WTC11 (cell line): ENCODE results near the gene NDRG4. TPM values are rescaled to one million over a fixed set of nuclear protein-coding genes. Genes with fewer than 3 reads are reported as not detected.
A peak's percentile ranks its signal among the peaks of the same experiment; 100 is the strongest.

Source experiments
- AR ChIP-seq: fragments of 250-450 bp; sonication (Bioruptor Pico); IDR thresholded peaks from 2 replicates; pipeline ENCODE4 v1.9.0; 2021; ENCODE audit warnings: mild to moderate bottlenecking
- ATF1 ChIP-seq: sonication (generic); formaldehyde crosslinking; IDR thresholded peaks from 2 replicates; pipeline ENCODE4 v1.8.1; 2023; ENCODE audit warnings: mild to moderate bottlenecking, moderate library complexity, missing genetic modification reagents
- CDX4 ChIP-seq: fragments of 250-450 bp; sonication (Bioruptor Pico); IDR thresholded peaks from 2 replicates; pipeline ENCODE4 v1.9.0; 2021; ENCODE audit warnings: moderate library complexity, mild to moderate bottlenecking, inconsistent platforms, borderline replicate concordance
- CREB1 ChIP-seq: sonication (generic); formaldehyde crosslinking; IDR thresholded peaks from 2 replicates; pipeline ENCODE4 v1.8.0; 2023; ENCODE audit warnings: mild to moderate bottlenecking, missing genetic modification reagents
- CREM ChIP-seq: sonication (generic); formaldehyde crosslinking; IDR thresholded peaks from 2 replicates; pipeline ENCODE4 v1.8.1; 2022; ENCODE audit warnings: mild to moderate bottlenecking, missing genetic modification reagents, moderate library complexity
- E2F5 ChIP-seq: sonication (generic); formaldehyde crosslinking; IDR thresholded peaks from 2 replicates; pipeline ENCODE4 v1.8.1; 2022; ENCODE audit warnings: mild to moderate bottlenecking, moderate library complexity, missing genetic modification reagents
- ETV6 ChIP-seq: sonication (generic); formaldehyde crosslinking; IDR thresholded peaks from 2 replicates; pipeline ENCODE4 v1.8.1; 2022; ENCODE audit warnings: mild to moderate bottlenecking, missing genetic modification reagents
- FOXK1 ChIP-seq: sonication (generic); formaldehyde crosslinking; IDR thresholded peaks from 2 replicates; pipeline ENCODE4 v1.8.0; 2022; ENCODE audit warnings: mild to moderate bottlenecking, moderate library complexity, missing genetic modification reagents
- GRHL2 ChIP-seq: fragments of 250-450 bp; sonication (Bioruptor Pico); IDR thresholded peaks from 2 replicates; pipeline ENCODE4 v1.8.0; 2022; ENCODE audit warnings: mild to moderate bottlenecking, moderate library complexity; ENCODE audit not compliant: insufficient replicate concordance, severe bottlenecking
- GTF2I ChIP-seq: fragments of 250-450 bp; sonication (Bioruptor Pico); conservative IDR thresholded peaks from 2 replicates; pipeline ENCODE4 v1.4.0; 2021; ENCODE audit warnings: mild to moderate bottlenecking
- IRF1 ChIP-seq: sonication (generic); formaldehyde crosslinking; IDR thresholded peaks from 2 replicates; pipeline ENCODE4 v1.8.0; 2023; ENCODE audit warnings: missing genetic modification reagents
- MXD4 ChIP-seq: fragments of 250-450 bp; sonication (Bioruptor Pico); IDR thresholded peaks from 2 replicates; pipeline ENCODE4 v1.8.0; 2021; ENCODE audit warnings: mild to moderate bottlenecking, moderate library complexity, borderline replicate concordance
- NFE2L1 ChIP-seq: sonication (generic); formaldehyde crosslinking; IDR thresholded peaks from 2 replicates; pipeline ENCODE4 v1.8.1; 2023; ENCODE audit warnings: missing genetic modification reagents
- RELA ChIP-seq: sonication (generic); formaldehyde crosslinking; IDR thresholded peaks from 2 replicates; pipeline ENCODE4 v1.8.1; 2022; ENCODE audit warnings: missing genetic modification reagents, mild to moderate bottlenecking, borderline replicate concordance
- RORB ChIP-seq: fragments of 250-450 bp; sonication (Bioruptor Pico); IDR thresholded peaks from 2 replicates; pipeline ENCODE4 v1.9.0; 2021; ENCODE audit warnings: mild to moderate bottlenecking
- SMAD3 ChIP-seq: sonication (generic); formaldehyde crosslinking; IDR thresholded peaks from 2 replicates; pipeline ENCODE4 v1.8.0; 2022; ENCODE audit warnings: missing genetic modification reagents, mild to moderate bottlenecking, borderline replicate concordance
- SP1 ChIP-seq: sonication (generic); formaldehyde crosslinking; conservative IDR thresholded peaks from 2 replicates; pipeline ENCODE4 v1.8.1; 2022; ENCODE audit warnings: missing genetic modification reagents
- STAT6 ChIP-seq: sonication (generic); formaldehyde crosslinking; conservative IDR thresholded peaks from 2 replicates; pipeline ENCODE4 v1.8.1; 2023; ENCODE audit warnings: mild to moderate bottlenecking, low read depth, missing genetic modification reagents, moderate library complexity
- USF2 ChIP-seq: sonication (generic); formaldehyde crosslinking; IDR thresholded peaks from 2 replicates; pipeline ENCODE4 v1.8.1; 2023; ENCODE audit warnings: mild to moderate bottlenecking, missing genetic modification reagents, moderate library complexity
- ZBTB21 ChIP-seq: sonication (generic); formaldehyde crosslinking; IDR thresholded peaks from 2 replicates; pipeline ENCODE4 v1.8.1; 2023; ENCODE audit warnings: mild to moderate bottlenecking, missing genetic modification reagents, borderline replicate concordance
- ZNF121 ChIP-seq: sonication (generic); formaldehyde crosslinking; IDR thresholded peaks from 2 replicates; pipeline ENCODE4 v1.8.0; 2023; ENCODE audit warnings: missing genetic modification reagents
- ZNF232 ChIP-seq: sonication (generic); formaldehyde crosslinking; IDR thresholded peaks from 2 replicates; pipeline ENCODE4 v1.8.0; 2022; ENCODE audit warnings: mild to moderate bottlenecking, missing genetic modification reagents
- ZNF281 ChIP-seq: sonication (generic); formaldehyde crosslinking; IDR thresholded peaks from 2 replicates; pipeline ENCODE4 v1.8.0; 2023; ENCODE audit warnings: mild to moderate bottlenecking, missing genetic modification reagents
- ZNF416 ChIP-seq: fragments of 250-450 bp; sonication (Bioruptor Pico); IDR thresholded peaks from 2 replicates; pipeline ENCODE4 v1.9.0; 2021; ENCODE audit warnings: mild to moderate bottlenecking, inconsistent platforms
- ZNF512 ChIP-seq: sonication (generic); formaldehyde crosslinking; IDR thresholded peaks from 2 replicates; pipeline ENCODE4 v1.8.1; 2022; ENCODE audit warnings: missing genetic modification reagents, borderline replicate concordance
- ZNF671 ChIP-seq: fragments of 250-450 bp; sonication (Bioruptor Pico); IDR thresholded peaks from 2 replicates; pipeline ENCODE4 v1.8.0; 2021; ENCODE audit warnings: mild to moderate bottlenecking
- total RNA-seq: library from RNA; stranded (reverse); gene quantifications from 3 replicates; pipeline ENCODE4 v1.2.3, GENCODE V29; 2021

NDRG4 gene
- total RNA-seq, 1 experiment from 2014 or later, result 20.5 TPM

- TF ChIP-seq E2F5 (CRISPR knock-in tag), result peak; percentile 94
- TF ChIP-seq CDX4 (CRISPR knock-in tag), result no peak
- TF ChIP-seq ZNF232 (CRISPR knock-in tag), result no peak
- TF ChIP-seq STAT6, result no peak
- TF ChIP-seq SMAD3 (CRISPR knock-in tag), result no peak
- TF ChIP-seq SP1 (CRISPR knock-in tag), result peak; percentile 58
- TF ChIP-seq RELA (CRISPR knock-in tag), result no peak
- 0 out of 2 replicates have a peak, but pooled peaks have one; percentile 55 for TF ChIP-seq ZNF281 (CRISPR knock-in tag)
- no peak for TF ChIP-seq FOXK1
- no peak for TF ChIP-seq ZNF416 (CRISPR knock-in tag)
- TF ChIP-seq IRF1, result no peak
- TF ChIP-seq CREB1, result no peak
- no peak for TF ChIP-seq MXD4 (CRISPR knock-in tag)
- no peak for TF ChIP-seq ZNF671 (CRISPR knock-in tag)
- peak; percentile 74; the same call in 1 of the 2 replicates for TF ChIP-seq CREM (CRISPR knock-in tag)
- TF ChIP-seq ETV6 (CRISPR knock-in tag), result peak; percentile 54; the same call in 1 of the 2 replicates
- TF ChIP-seq RORB (CRISPR knock-in tag), result no peak
- no peak for TF ChIP-seq ZNF121 (CRISPR knock-in tag)
- TF ChIP-seq ATF1 (CRISPR knock-in tag), result peak; percentile 76; the same call in 1 of the 2 replicates
- no peak for TF ChIP-seq ZNF512 (CRISPR knock-in tag)
- peak; percentile 76 for TF ChIP-seq ZBTB21 (CRISPR knock-in tag)
- TF ChIP-seq GTF2I (CRISPR knock-in tag), result no peak
- no peak for TF ChIP-seq AR
- TF ChIP-seq USF2 (CRISPR knock-in tag), result no peak
- TF ChIP-seq GRHL2 (CRISPR knock-in tag), result no peak
- TF ChIP-seq NFE2L1 (CRISPR knock-in tag), result no peak
These were observed 1.5 kb downstream of the NDRG4 start (continued) for GRCh38 chr16:58501242-58502131.
